B cell (primary cell): ENCODE measurements around the gene HDAC10. TPM values are rescaled to one million over a fixed set of nuclear protein-coding genes. Genes with fewer than 3 reads are reported as not detected.
A peak's percentile ranks its signal among the peaks of the same experiment; 100 is the strongest.

Experiments used
- ATAC-seq: fragments of 200-7000 bp; cut with Tn5 transposase; one replicate; pipeline ENCODE4 v1.10.0; 2021; ENCODE audit warnings: low read depth, mild to moderate bottlenecking, moderate number of reproducible peaks, moderate library complexity
- CTCF ChIA-PET: fragments of 350-600 bp; sonication (Branson Sonifier 250); formaldehyde crosslinking; loops from one replicate; lab custom pipeline; 2021; ENCODE audit warnings: antibody characterized with exemption, inconsistent platforms; lab: Charles Lee
- POLR2A ChIA-PET: fragments of 350-600 bp; sonication (Branson Sonifier 250); formaldehyde crosslinking; loops from one replicate; lab custom pipeline; 2021; ENCODE audit warnings: antibody characterized with exemption; lab: Charles Lee
- DNase-seq: peaks from one replicate; pipeline ENCODE4 v3.0.0; 2013
- H2AFZ ChIP-seq: 2 replicates; pipeline ENCODE4 v1.6.1; 2012; ENCODE audit warnings: mild to moderate bottlenecking, low read depth, low read length; ENCODE audit not compliant: insufficient read depth, poor library complexity, severe bottlenecking
- H3K27ac ChIP-seq, 2 donors: 1 replicate in 1 of 2; 2 replicates in 1 of 2; pipeline ENCODE4 v1.5.1; 2012 to 2013; ENCODE audit warnings: low read length in 2 of 2, mild to moderate bottlenecking in 2 of 2, moderate library complexity in 1 of 2
- H3K27me3 ChIP-seq, 4 experiments: fragments of 200-600 bp in 1 of 4; sonication (generic) in 1 of 4; replicated peaks in 1 of 4; 1 replicate in 2 of 4; 2 replicates in 2 of 4; pipeline versions ENCODE4 v1.6.1 to v1.7.0; 2013 to 2016; ENCODE audit warnings: low read length in 3 of 4, mild to moderate bottlenecking in 2 of 4, mixed read lengths in 1 of 4, moderate library complexity in 1 of 4; ENCODE audit not compliant: insufficient read depth in 4 of 4, control insufficient read depth in 3 of 4; ENCODE audit errors: control extremely low read depth in 1 of 4
- H3K36me3 ChIP-seq, 2 experiments: replicated peaks in 1 of 2; 1 replicate in 1 of 2; 2 replicates in 1 of 2; pipeline versions ENCODE4 v1.6.1 to v1.7.1; 2013; ENCODE audit warnings: low read length in 1 of 2; ENCODE audit not compliant: insufficient read depth in 2 of 2, control insufficient read depth in 1 of 2; ENCODE audit errors: control extremely low read depth in 1 of 2, extremely low read depth in 1 of 2
- H3K4me1 ChIP-seq, 2 donors: fragments of 200-600 bp in 1 of 2; sonication (generic) in 1 of 2; 1 replicate in 1 of 2; 2 replicates in 1 of 2; pipeline versions ENCODE4 v1.5.1 to v1.6.1; 2013 to 2017; ENCODE audit warnings: low read length in 2 of 2; ENCODE audit not compliant: control insufficient read depth in 2 of 2, insufficient read depth in 2 of 2
- H3K4me2 ChIP-seq: replicated peaks from 2 replicates; pipeline ENCODE3; 2012; ENCODE audit warnings: mild to moderate bottlenecking, low read depth, low read length; ENCODE audit not compliant: poor library complexity, severe bottlenecking
- H3K4me3 ChIP-seq, 5 experiments: fragments of 200-600 bp in 1 of 5; sonication (generic) in 1 of 5; 1 replicate in 3 of 5; 2 replicates in 2 of 5; pipeline versions ENCODE4 v1.5.1 to v1.7.0; 2011 to 2016; ENCODE audit warnings: low read length in 4 of 5, mild to moderate bottlenecking in 4 of 5, low read depth in 2 of 5, control low read depth in 1 of 5, moderate library complexity in 1 of 5; ENCODE audit not compliant: insufficient read depth in 1 of 5; ENCODE audit errors: control extremely low read depth in 1 of 5, extremely low read depth in 1 of 5
- H3K79me2 ChIP-seq: fragments of 200-600 bp; sonication (generic); one replicate; pipeline ENCODE4 v1.6.0; 2016; ENCODE audit warnings: low read length; ENCODE audit not compliant: control insufficient read depth, insufficient read depth
- H3K9ac ChIP-seq: fragments of 200-600 bp; sonication (generic); 2 replicates; pipeline ENCODE4 v1.6.1; 2017; ENCODE audit warnings: mild to moderate bottlenecking, low read length, moderate library complexity
- H3K9me3 ChIP-seq, 3 donors: one replicate each; pipeline versions ENCODE4 v1.6.1 to v1.7.1; 2013; ENCODE audit warnings: low read length in 2 of 3; ENCODE audit not compliant: control insufficient read depth in 2 of 3, insufficient read depth in 1 of 3; ENCODE audit errors: control extremely low read depth in 1 of 3
- H4K20me1 ChIP-seq: 2 replicates; pipeline ENCODE4 v1.6.0; 2012; ENCODE audit warnings: mild to moderate bottlenecking, low read length; ENCODE audit not compliant: insufficient read depth, control insufficient read depth, poor library complexity, severe bottlenecking
- H3K27ac Mint-ChIP-seq: one replicate; pipeline ENCODE4 v1.8.0; 2021; ENCODE audit warnings: mixed read lengths
- H3K27me3 Mint-ChIP-seq: one replicate; pipeline ENCODE4 v1.8.0; 2021; ENCODE audit warnings: mixed read lengths
- H3K4me1 Mint-ChIP-seq: one replicate; pipeline ENCODE4 v1.8.0; 2021; ENCODE audit warnings: mixed read lengths
- H3K4me3 Mint-ChIP-seq: one replicate; pipeline ENCODE4 v1.8.0; 2021; ENCODE audit warnings: mixed read lengths
- H3K9me3 Mint-ChIP-seq: one replicate; pipeline ENCODE4 v1.8.0; 2022; ENCODE audit warnings: mixed read lengths; ENCODE audit not compliant: insufficient read depth
- EZH2 ChIP-seq: IDR thresholded peaks from 2 replicates; pipeline ENCODE4 v1.6.1; 2012; ENCODE audit warnings: borderline replicate concordance, low read depth, mild to moderate bottlenecking, moderate library complexity, low read length; ENCODE audit not compliant: insufficient read depth, poor library complexity, severe bottlenecking
- WGBS: methylation state at CpG from one replicate; pipeline ENCODE4 v1.1.5; 2013; ENCODE audit warnings: missing lambda C conversion rate; ENCODE audit not compliant: insufficient coverage; 5-methylcytosine and 5-hydroxymethylcytosine counted together
- intact Hi-C: fragments of 100-400 bp; cut with micrococcal nuclease; formaldehyde crosslinking; loops from one replicate; pipeline ENCODE4 v1.10.0; 2022
- polyA plus RNA-seq: library from polyadenylated mRNA; depleted of rRNA; stranded (reverse); fragments of >200 nt; gene quantifications from 2 replicates; pipeline ENCODE4 v1.2.3, GENCODE V29; 2012
- total RNA-seq, 2 donors: library from RNA; stranded (reverse); fragments of 120-200 nt in 1 of 2; gene quantifications; 1 replicate in 1 of 2; 2 replicates in 1 of 2; pipeline versions ENCODE4 v1.2.3 to v1.2.4, GENCODE V29; 2013 to 2022
- TF ChIP-seq, protein P1 (sequence below): fragments of 200-600 bp; IDR thresholded peaks from one replicate; pipeline ENCODE4 v1.8.0; 2022; ENCODE audit warnings: antibody characterized with exemption, mild to moderate bottlenecking

The HDAC10 gene
- total and polyA plus RNA-seq, 2 donors (not counting 1 experiment from before 2014, with no cell fraction given) = 136 to 187 TPM

DNA sequence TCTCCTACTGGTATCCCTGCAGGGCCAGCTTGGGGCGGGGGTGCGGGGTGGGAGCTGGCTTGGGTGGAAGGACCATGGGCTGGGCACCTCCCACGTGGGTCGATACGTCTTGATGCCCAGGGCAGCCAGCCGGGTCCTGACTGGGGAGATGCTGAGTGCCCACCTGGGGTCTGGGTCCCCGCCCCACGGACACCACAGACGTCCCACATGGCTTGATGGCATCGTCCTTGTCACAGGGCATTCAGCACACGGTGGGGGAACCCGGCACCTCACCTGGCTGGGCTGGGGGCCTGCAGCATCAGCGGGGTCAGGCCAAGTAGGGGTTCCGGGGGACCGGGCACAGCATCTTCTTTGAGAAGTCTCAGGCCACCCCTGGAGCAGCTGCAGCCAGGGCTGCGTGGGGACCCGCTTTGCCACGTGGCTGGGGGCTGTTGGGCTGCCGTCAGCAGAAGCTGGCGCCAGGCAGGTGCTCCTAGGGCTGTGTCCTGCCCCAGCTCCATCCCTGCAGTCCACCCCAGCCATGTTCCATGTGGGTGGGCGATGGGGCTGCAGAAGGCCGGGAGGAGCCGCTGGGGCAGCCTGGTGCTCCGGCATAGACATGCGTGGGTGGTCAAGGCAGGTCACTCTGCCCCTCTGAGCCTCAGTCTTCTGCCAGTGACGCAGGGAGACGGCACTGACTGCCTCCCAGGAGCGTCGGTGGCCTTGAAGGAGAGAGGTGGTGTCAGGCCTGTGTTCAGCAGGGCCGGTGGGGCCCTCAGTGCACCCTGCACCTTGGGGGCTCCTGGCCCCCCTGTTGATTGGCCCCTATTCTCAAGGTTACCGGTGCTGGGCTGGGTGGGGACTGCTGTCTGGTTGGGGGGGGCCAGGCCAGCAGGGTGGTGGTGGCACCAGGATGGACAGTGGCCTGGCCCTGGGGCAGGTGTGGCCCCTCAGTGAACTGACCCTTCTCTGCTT, 41.8 kb downstream of the HDAC10 start:
- Mint-ChIP-seq H3K4me1 (peaks cover 35% of the 10 kb centered on the region), H3K9me3 (no peaks in the 10 kb centered on the region), H3K4me3 (no peak overlapping the region), H3K27me3 (no peaks in the 10 kb centered on the region), H3K27ac (peak overlapping the region; percentile 27)
- Histone ChIP-seq H3K36me3 (peaks cover 3 to 45% of the 10 kb centered on the region in 2 experiments), H3K27ac (no peak overlapping the region), H3K79me2 (peaks cover 40% of the 10 kb centered on the region), H4K20me1 (peaks cover 78% of the 10 kb centered on the region), H3K27me3 (no peaks in the 10 kb centered on the region), H3K9ac (no peak overlapping the region), H3K9me3 (no peaks in the 10 kb centered on the region), H3K4me1 (peaks cover 15 to 26% of the 10 kb centered on the region in 2 donors), H3K4me2 (no peak overlapping the region), H2AFZ (no peak overlapping the region), H3K4me3 (no peak overlapping the region)
- ATAC-seq = peak; percentile 1
- TF ChIP-seq, protein P1, sequence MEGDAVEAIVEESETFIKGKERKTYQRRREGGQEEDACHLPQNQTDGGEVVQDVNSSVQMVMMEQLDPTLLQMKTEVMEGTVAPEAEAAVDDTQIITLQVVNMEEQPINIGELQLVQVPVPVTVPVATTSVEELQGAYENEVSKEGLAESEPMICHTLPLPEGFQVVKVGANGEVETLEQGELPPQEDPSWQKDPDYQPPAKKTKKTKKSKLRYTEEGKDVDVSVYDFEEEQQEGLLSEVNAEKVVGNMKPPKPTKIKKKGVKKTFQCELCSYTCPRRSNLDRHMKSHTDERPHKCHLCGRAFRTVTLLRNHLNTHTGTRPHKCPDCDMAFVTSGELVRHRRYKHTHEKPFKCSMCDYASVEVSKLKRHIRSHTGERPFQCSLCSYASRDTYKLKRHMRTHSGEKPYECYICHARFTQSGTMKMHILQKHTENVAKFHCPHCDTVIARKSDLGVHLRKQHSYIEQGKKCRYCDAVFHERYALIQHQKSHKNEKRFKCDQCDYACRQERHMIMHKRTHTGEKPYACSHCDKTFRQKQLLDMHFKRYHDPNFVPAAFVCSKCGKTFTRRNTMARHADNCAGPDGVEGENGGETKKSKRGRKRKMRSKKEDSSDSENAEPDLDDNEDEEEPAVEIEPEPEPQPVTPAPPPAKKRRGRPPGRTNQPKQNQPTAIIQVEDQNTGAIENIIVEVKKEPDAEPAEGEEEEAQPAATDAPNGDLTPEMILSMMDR = no peak
- TF ChIP-seq EZH2 = no peak
- ChIA-PET CTCF (interaction anchor here (0.6 to 5.2 kb wide), 9 partner anchors 15 to 405 kb away, joined by 3 to 75 read pairs (median 4); no protein-coding TSS in a partner anchor), POLR2A (interaction anchor here (0.7 to 4.5 kb wide), 3 partner anchors 18 to 60 kb away, joined by 3 to 43 read pairs (median 5); no protein-coding TSS in a partner anchor)
- 82% methylated on average over 31 of the region's 31 CpGs for WGBS
- DNase-seq = no peak
- intact Hi-C loops = loop anchor here (1.0 to 10.0 kb wide), 4 partner anchors 18 to 444 kb away; no protein-coding TSS in a partner anchor
